ENCODE measurements around the gene ZDHHC7. TPM values are rescaled to one million over a fixed set of nuclear protein-coding genes. Genes with fewer than 3 reads are reported as not detected.

The ZDHHC7 gene
- total RNA-seq, 1 donor from 2014 or later, result 46.5 TPM

DNA sequence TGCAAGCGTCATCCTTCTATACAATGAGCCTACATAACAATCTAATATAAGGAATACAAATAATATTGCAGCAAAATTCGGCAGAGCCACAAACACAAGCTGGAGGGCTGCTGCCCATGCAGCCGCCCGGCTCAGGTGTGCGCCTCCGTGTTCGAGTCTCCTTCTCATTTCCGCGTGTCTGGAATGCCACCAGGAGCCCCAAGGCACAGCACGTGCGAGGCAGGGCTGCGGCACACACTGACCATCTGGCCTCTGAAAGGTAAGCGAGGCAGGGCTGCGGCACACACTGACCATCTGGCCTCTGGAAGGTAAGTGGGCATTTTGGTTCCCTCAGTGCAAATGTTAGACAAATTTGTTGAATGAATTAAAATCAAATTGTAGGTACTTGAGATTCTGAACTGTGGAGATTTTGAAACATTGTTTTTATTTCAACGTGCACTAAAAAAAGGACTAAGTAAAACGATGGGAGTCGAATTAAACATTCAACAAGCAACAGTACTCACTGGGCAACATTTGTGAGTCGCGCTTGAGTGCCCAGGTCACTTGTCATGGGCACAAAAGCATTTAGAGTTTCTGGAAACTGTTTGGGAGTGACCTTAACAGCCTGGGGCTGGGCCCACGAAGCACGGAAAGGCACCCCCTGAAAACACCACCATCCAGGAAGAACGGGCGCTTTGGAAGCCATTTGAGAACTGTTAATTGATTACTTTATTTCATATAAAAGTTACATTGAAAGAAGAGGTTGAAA, 37.4 kb downstream of the ZDHHC7 start:
- DNase-seq (ENCODE audit: low spot score), result no peak
- Mint-ChIP-seq H3K4me3 (ENCODE audit: unreplicated experiment) (no peak overlapping the region), H3K36me3 (ENCODE audit: low read depth, unreplicated experiment) (peaks cover 17% of the 10 kb centered on the region), H3K9me3 (ENCODE audit: unreplicated experiment) (no peaks in the 10 kb centered on the region), H3K4me1 (ENCODE audit: unreplicated experiment) (no peaks in the 10 kb centered on the region), H3K27ac (ENCODE audit: unreplicated experiment) (no peak overlapping the region), H3K27me3 (ENCODE audit: unreplicated experiment) (no peaks in the 10 kb centered on the region)
- TF ChIP-seq, protein P1, sequence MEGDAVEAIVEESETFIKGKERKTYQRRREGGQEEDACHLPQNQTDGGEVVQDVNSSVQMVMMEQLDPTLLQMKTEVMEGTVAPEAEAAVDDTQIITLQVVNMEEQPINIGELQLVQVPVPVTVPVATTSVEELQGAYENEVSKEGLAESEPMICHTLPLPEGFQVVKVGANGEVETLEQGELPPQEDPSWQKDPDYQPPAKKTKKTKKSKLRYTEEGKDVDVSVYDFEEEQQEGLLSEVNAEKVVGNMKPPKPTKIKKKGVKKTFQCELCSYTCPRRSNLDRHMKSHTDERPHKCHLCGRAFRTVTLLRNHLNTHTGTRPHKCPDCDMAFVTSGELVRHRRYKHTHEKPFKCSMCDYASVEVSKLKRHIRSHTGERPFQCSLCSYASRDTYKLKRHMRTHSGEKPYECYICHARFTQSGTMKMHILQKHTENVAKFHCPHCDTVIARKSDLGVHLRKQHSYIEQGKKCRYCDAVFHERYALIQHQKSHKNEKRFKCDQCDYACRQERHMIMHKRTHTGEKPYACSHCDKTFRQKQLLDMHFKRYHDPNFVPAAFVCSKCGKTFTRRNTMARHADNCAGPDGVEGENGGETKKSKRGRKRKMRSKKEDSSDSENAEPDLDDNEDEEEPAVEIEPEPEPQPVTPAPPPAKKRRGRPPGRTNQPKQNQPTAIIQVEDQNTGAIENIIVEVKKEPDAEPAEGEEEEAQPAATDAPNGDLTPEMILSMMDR (IDR thresholded peaks at IDR 0.05; ENCODE audit: unreplicated experiment), result no peak

DNA sequence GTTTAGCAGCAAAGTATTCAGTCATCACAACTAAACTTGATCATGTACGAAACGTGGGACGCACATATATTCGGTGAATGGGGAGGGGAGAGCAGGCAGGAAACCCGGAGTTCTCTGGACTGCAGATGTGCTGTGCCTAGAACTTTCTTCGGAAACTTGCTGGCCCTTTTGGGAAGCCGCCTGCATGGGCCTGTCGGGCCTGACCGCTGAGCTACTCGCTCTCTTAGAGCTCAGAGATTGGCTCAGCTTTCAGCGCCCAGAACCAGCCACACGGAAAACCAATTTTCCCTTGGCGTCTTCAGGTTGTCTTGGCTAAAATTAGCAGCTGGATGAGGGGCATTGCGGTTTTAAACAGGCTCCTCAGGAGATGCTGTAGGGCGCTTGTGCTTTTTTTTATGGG, 38.1 kb downstream of the ZDHHC7 start:
- H3K27ac Mint-ChIP-seq (ENCODE audit: unreplicated experiment), result no peak overlapping the region
- no peaks in the 10 kb centered on the region for H3K9me3 Mint-ChIP-seq (ENCODE audit: unreplicated experiment)
- no peak for DNase-seq (ENCODE audit: low spot score)
- TF ChIP-seq, protein P1 (IDR thresholded peaks at IDR 0.05; ENCODE audit: unreplicated experiment), result no peak
- H3K4me1 Mint-ChIP-seq (ENCODE audit: unreplicated experiment), result no peaks in the 10 kb centered on the region
- peaks cover 17% of the 10 kb centered on the region for H3K36me3 Mint-ChIP-seq (ENCODE audit: low read depth, unreplicated experiment)
- no peak overlapping the region for H3K4me3 Mint-ChIP-seq (ENCODE audit: unreplicated experiment)
- no peaks in the 10 kb centered on the region for H3K27me3 Mint-ChIP-seq (ENCODE audit: unreplicated experiment)

DNA sequence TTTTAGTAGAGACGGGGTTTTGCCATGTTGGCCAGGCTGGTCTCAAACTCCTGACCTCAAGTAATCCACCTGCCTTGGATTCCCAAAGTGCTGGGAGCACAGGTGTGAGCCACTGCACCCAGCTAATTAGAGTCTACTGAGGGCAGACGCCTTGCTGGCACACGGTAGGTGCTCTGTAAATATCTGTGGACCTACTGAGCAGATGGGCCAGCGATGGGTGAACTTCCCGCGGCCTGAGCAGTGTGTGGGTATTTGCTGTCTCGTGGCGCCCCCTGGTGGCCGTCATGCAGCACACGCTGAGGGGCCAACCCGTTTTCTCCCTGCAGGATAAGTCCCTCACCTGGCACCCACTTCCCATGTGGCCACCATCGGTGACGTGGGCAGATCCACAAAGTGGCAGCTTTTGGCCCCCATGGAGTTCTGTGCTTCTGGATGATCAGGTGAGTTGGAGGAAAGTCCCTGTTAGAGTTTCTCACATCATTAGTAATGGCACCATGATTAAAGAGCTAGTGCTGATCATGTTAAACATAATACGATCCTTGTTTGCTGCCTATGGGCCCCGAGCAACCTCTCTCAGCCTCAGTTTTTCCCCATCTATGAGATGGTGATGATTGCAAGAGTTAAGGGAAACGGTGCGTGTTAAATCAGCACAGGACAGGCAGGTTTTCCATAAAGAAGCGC, 40.7 kb downstream of the ZDHHC7 start:
- TF ChIP-seq, protein P1 (IDR thresholded peaks at IDR 0.05; ENCODE audit: unreplicated experiment), result peak; percentile 96
- H3K4me1 Mint-ChIP-seq (ENCODE audit: unreplicated experiment), result no peaks in the 10 kb centered on the region
- DNase-seq (ENCODE audit: low spot score), result peak; percentile 83
- H3K27me3 Mint-ChIP-seq (ENCODE audit: unreplicated experiment), result peaks cover 3% of the 10 kb centered on the region
- H3K9me3 Mint-ChIP-seq (ENCODE audit: unreplicated experiment), result no peaks in the 10 kb centered on the region
- H3K36me3 Mint-ChIP-seq (ENCODE audit: low read depth, unreplicated experiment), result peaks cover 10% of the 10 kb centered on the region
- H3K4me3 Mint-ChIP-seq (ENCODE audit: unreplicated experiment), result no peak overlapping the region
- no peak overlapping the region for H3K27ac Mint-ChIP-seq (ENCODE audit: unreplicated experiment)

DNA sequence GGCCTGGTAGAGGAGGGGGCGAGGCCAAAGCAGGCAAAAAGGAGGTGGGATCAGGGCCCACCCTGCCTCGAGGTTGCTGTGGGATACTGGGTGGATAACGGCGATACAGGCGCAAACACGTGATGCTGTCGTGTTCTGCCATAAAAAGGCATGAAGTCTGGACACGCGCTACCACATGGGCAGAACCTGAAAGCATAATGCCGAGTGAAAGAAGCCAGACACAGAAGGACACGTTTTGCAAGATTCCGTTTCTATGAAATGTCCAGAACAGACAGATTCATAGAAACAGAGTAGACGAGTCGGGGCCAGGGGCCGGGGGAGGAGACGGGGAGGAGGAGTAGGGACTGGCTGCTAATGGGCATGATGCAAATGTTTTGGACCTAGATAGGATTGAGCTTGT, 43.5 kb downstream of the ZDHHC7 start:
- H3K4me1 Mint-ChIP-seq (ENCODE audit: unreplicated experiment), result peaks cover 5% of the 10 kb centered on the region
- no peak overlapping the region for H3K27ac Mint-ChIP-seq (ENCODE audit: unreplicated experiment)
- H3K9me3 Mint-ChIP-seq (ENCODE audit: unreplicated experiment), result no peaks in the 10 kb centered on the region
- H3K36me3 Mint-ChIP-seq (ENCODE audit: low read depth, unreplicated experiment), result no peaks in the 10 kb centered on the region
- TF ChIP-seq, protein P1 (IDR thresholded peaks at IDR 0.05; ENCODE audit: unreplicated experiment), result no peak
- no peak for DNase-seq (ENCODE audit: low spot score)
- peaks cover 11% of the 10 kb centered on the region for H3K27me3 Mint-ChIP-seq (ENCODE audit: unreplicated experiment)
- no peak overlapping the region for H3K4me3 Mint-ChIP-seq (ENCODE audit: unreplicated experiment)

All from endothelial cell (in vitro differentiated cells).